Heart right ventricle (tissue), 16 donors: ENCODE measurements around the gene PID1. TPM values are rescaled to one million over a fixed set of nuclear protein-coding genes. Genes with fewer than 3 reads are reported as not detected.

Source experiments
- ATAC-seq, 8 donors: fragments of 200-7000 bp; cut with Tn5 transposase; one replicate each; pipeline ENCODE4 v1.9.1; 2020; ENCODE audit warnings: mild to moderate bottlenecking in 8 of 8, moderate library complexity in 8 of 8, moderate number of reproducible peaks in 1 of 8
- DNase-seq, 2 donors: peaks; one replicate each; pipeline ENCODE4 v3.0.0-alpha.2; 2020
- H3K27ac ChIP-seq, 10 donors: fragments of 200-600 bp; sonication (generic) in 2 of 10; one replicate each; pipeline versions ENCODE4 v1.5.0 to v1.8.0; 2020 to 2022; ENCODE audit warnings: mild to moderate bottlenecking in 3 of 10
- H3K27me3 ChIP-seq, 7 donors: fragments of 200-600 bp; one replicate each; pipeline ENCODE4 v1.8.0; 2021 to 2022; ENCODE audit warnings: mild to moderate bottlenecking in 2 of 7
- H3K36me3 ChIP-seq, 9 donors: fragments of 200-600 bp; sonication (generic) in 1 of 9; one replicate each; pipeline versions ENCODE4 v1.5.0 to v1.8.0; 2020 to 2022; ENCODE audit warnings: mild to moderate bottlenecking in 2 of 9
- H3K4me1 ChIP-seq, 9 donors: fragments of 200-600 bp; sonication (generic) in 1 of 9; one replicate each; pipeline versions ENCODE4 v1.5.0 to v1.8.0; 2020 to 2022; ENCODE audit warnings: mild to moderate bottlenecking in 4 of 9
- H3K4me3 ChIP-seq, 10 donors: fragments of 200-600 bp; sonication (generic) in 2 of 10; one replicate each; pipeline versions ENCODE4 v1.5.0 to v1.8.0; 2020 to 2022; ENCODE audit warnings: mild to moderate bottlenecking in 7 of 10, moderate library complexity in 2 of 10
- H3K9me3 ChIP-seq, 11 donors: fragments of 200-600 bp in 10 of 11; sonication (generic) in 2 of 11; one replicate each; pipeline versions ENCODE4 v1.5.0 to v1.8.0; 2013 to 2022; ENCODE audit warnings: mild to moderate bottlenecking in 2 of 11, control low read depth in 1 of 11, moderate library complexity in 1 of 11
- WGBS, 2 donors: extraction: QIAGEN DNeasy Blood & Tissue Kit; methylation state at CpG; one replicate each; pipeline ENCODE4 v1.1.7; 2013; ENCODE audit warnings: inconsistent platforms in 1 of 2; 5-methylcytosine and 5-hydroxymethylcytosine counted together
- intact Hi-C, 10 donors: fragments of 100-400 bp; cut with DNase I; formaldehyde crosslinking; loops; one replicate each; pipeline versions ENCODE4 v1.11.1 to v1.14.2; 2022
- long read RNA-seq, 3 donors: library from polyadenylated mRNA; unstranded; transcript quantifications; one replicate each; pipeline ENCODE4 v2.0.0, GENCODE V29; 2020 to 2021
- polyA plus RNA-seq, 2 donors: library from polyadenylated mRNA; stranded (reverse); fragments of 200-250 nt; gene quantifications; one replicate each; pipeline ENCODE4 v1.2.3, GENCODE V29; 2013
- total RNA-seq, 10 donors: library from RNA; stranded (reverse); fragmentation: NEBNext Ultra II Directional in 3 of 10; extraction: Animal tissue kit (Norgen Biotek cat#: 25700) in 3 of 10; gene quantifications; one replicate each; pipeline versions ENCODE4 v1.2.1 to v1.2.4, GENCODE V29; 2021 to 2023
- TF ChIP-seq, protein P1 (sequence below), 9 donors: fragments of 200-600 bp; sonication (generic) in 2 of 9; IDR thresholded peaks; one replicate each; pipeline versions ENCODE4 v1.5.0 to v1.8.0; 2021 to 2022; ENCODE audit warnings: antibody characterized with exemption in 9 of 9, mild to moderate bottlenecking in 5 of 9, moderate library complexity in 1 of 9
- donor health status: Arrhythmogenic right ventricular cardiomyopathy.
- donor health status: ischemic (EF 13 %, LVEDD 7.1; RV severe dilation, severe dysfunction).
- donor health status: healthy with polysubstance abuse.
- donor health status: DM: no; HTN: yes; CAD: no.
- donor health status: DM: no; HTN: no; CAD: no.
- donor health status: ischemic (EF 25% LVEDD 6.9; RV normal size, moderate dysfunction).
- donor health status: ischemic (EF 25% LVEDD 5.7; RV mildly dilated, moderate dysfunction).
- donor health status: healthy.
- donor health status: DM: yes; HTN: yes; CAD: no.
- donor health status: Ischemic cardiomyopathy.
- donor health status: ischemic (EF 35%, LVEDD 5.7; RV mildly dilated, moderate dysfunction).
- donor health status: nonischemic (EF 11% LVEDD 7.7; RV severe dilation, severe dysfunction).
- donor health status: DM: yes; HTN: yes; CAD: no.
- donor health status: PGD.
- donor health status: ischemic (EF 29% LVEDD 5.4; RV normal size, mild dysfunction).
- donor health status: nonischemic (EF 23%, LVEDD 6.1; RV moderate dilation, normal function).

Gene PID1
- total RNA-seq (10 to 100 TPM in 2 of 10 donors, 1 to 10 TPM in 8; 3.6 to 12.0 (median 6.1) TPM), polyA plus RNA-seq (10 to 100 TPM in 1 of 2 donors, 1 to 10 TPM in 1; 4.6 to 11.9 TPM)
- long read RNA-seq, donor 1, transcript PID1-203 (3 exons, 2,533 nt), result major isoform, 5 of 10 reads
- long read RNA-seq, donor 1, partial matches to known transcripts, result 0 of 10 reads
- long read RNA-seq, donor 1, other reads (novel, unspliced or antisense), result 4 of 10 reads
- long read RNA-seq, donor 2, transcript PID1-203 (3 exons, 2,533 nt), result major isoform, 15 of 19 reads
- long read RNA-seq, donor 2, partial matches to known transcripts, result 0 of 19 reads
- long read RNA-seq, donor 2, other reads (novel, unspliced or antisense), result 3 of 19 reads
- long read RNA-seq, donor 3, transcript PID1-203 (3 exons, 2,533 nt), result major isoform, 16 of 22 reads
- long read RNA-seq, donor 3, partial matches to known transcripts, result 0 of 22 reads
- long read RNA-seq, donor 3, other reads (novel, unspliced or antisense), result 6 of 22 reads

- Histone ChIP-seq H3K4me1 (peaks cover 0 to 23% (median 8%) of the 10 kb centered on the region in 9 donors), H3K27me3 (peaks cover 0 to 41% (median 10%) of the 10 kb centered on the region in 7 donors), H3K4me3 (peak within 1 kb of the TSS; percentile 19 to 89 (median 72)), H3K9me3 (no peaks in the 10 kb centered on the region), H3K27ac (peak within 1 kb of the TSS in 9 of 10 donors; percentile 58 to 82 (median 71)), H3K36me3 (no peaks in the 10 kb centered on the region)
- DNase-seq, result peak in 1 of 2 donors; percentile 48
- ATAC-seq, result peak; percentile 53 to 91 (median 76)
- intact Hi-C loops, result loop anchor here (5.0 to 10.0 kb wide), 9 partner anchors 133 to 1376 kb away; no protein-coding TSS in a partner anchor
- WGBS, 2 donors, result 3 to 4% methylated on average over 61 to 68 of the region's 68 CpGs
- TF ChIP-seq, protein P1, sequence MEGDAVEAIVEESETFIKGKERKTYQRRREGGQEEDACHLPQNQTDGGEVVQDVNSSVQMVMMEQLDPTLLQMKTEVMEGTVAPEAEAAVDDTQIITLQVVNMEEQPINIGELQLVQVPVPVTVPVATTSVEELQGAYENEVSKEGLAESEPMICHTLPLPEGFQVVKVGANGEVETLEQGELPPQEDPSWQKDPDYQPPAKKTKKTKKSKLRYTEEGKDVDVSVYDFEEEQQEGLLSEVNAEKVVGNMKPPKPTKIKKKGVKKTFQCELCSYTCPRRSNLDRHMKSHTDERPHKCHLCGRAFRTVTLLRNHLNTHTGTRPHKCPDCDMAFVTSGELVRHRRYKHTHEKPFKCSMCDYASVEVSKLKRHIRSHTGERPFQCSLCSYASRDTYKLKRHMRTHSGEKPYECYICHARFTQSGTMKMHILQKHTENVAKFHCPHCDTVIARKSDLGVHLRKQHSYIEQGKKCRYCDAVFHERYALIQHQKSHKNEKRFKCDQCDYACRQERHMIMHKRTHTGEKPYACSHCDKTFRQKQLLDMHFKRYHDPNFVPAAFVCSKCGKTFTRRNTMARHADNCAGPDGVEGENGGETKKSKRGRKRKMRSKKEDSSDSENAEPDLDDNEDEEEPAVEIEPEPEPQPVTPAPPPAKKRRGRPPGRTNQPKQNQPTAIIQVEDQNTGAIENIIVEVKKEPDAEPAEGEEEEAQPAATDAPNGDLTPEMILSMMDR (IDR thresholded peaks at IDR 0.05), result no peak
Observed at GRCh38 chr2:229270551-229271410, at the start of gene PID1. TSS of gene PID1 (minus strand) at chr2:229271287. CDS start at chr2:229271043, 244 bp downstream.

DNA sequence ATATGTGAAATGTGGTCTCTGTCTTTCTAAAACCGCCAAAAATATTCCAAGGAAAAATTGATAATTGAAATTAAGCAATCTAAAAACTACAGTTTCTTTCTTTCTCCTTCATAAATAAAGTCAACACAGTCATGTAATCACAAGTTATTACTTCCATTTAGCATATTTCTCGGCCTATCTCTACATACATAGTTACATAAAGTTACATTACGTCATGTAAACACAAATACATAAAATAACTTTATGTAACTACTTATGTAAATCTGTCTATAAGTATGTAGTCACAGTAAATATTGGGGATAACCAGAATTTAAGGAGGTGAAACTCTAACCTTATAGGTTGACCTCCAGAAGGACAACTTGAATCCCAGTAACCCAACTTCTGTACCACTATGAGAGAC, 48.5 kb upstream of the PID1 start:
- DNase-seq (no peak), ATAC-seq (no peak)
- no peak overlapping the region for H3K4me3 ChIP-seq
- peaks cover 0 to 2% (median 0%) of the 10 kb centered on the region in 11 donors for H3K9me3 ChIP-seq
- 93 to 94% methylated on average over 3 of the region's 3 CpGs for WGBS, 2 donors
- H3K36me3 ChIP-seq, result no peaks in the 10 kb centered on the region
- TF ChIP-seq, protein P1 (IDR thresholded peaks at IDR 0.05), result no peak
- intact Hi-C loops, result no loop called here
- H3K27ac ChIP-seq, result no peak overlapping the region
- H3K27me3 ChIP-seq, result no peaks in the 10 kb centered on the region
- peaks cover 0 to 2% (median 0%) of the 10 kb centered on the region in 9 donors for H3K4me1 ChIP-seq

DNA sequence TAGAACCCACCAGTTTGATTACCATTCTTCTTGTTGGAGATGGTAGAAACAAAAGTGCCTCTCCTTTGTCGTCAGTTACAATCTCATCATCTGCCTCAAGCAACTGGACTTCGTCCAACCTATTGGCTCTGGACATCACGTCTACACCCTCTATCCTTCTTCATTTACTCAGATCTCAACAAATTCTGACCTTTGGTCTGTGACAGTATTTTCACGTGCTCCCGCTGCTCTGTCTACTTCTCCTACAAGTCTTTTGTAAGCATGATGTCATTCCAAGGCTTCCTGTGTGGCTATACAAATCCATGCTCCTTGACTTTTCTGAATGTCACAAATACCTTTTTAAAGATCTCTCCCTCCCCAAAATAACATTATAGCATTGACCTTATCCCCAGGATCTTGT, 43.0 kb upstream of the PID1 start:
- peaks cover 0 to 2% (median 0%) of the 10 kb centered on the region in 11 donors for H3K9me3 ChIP-seq
- 53 to 61% methylated on average over 5 of the region's 5 CpGs for WGBS, 2 donors
- no peaks in the 10 kb centered on the region for H3K27me3 ChIP-seq
- intact Hi-C loops, result no loop called here
- TF ChIP-seq, protein P1 (IDR thresholded peaks at IDR 0.05), result no peak
- no peaks in the 10 kb centered on the region for H3K36me3 ChIP-seq
- peaks cover 0 to 27% (median 4%) of the 10 kb centered on the region in 9 donors for H3K4me1 ChIP-seq
- peak overlapping the region in 6 of 10 donors; percentile 13 to 63 (median 60) for H3K27ac ChIP-seq
- ATAC-seq (peak in 3 of 8 donors; percentile 5 to 19 (median 19)), DNase-seq (no peak)
- no peak overlapping the region for H3K4me3 ChIP-seq

DNA sequence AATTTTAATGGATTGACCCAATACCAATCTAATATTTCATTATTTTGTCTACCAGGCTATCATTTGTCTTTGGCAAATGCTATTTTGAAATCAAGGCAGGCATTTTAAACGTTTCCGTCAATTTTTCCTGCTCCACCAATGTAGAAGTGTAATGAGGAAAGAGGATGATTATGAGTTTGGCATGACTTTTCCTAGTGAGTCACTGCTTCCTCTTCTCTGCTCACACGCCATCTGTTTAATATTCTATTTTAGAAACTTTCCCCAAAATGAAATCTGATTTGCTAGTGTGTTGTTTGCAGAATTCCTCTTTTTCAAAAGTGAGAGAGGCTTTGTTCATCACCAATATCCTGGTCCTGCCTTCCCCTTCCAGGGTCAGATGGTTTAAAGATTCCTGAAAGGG, 42.5 kb upstream of the PID1 start:
- peaks cover 0 to 2% (median 0%) of the 10 kb centered on the region in 11 donors for H3K9me3 ChIP-seq
- no peaks in the 10 kb centered on the region for H3K27me3 ChIP-seq
- TF ChIP-seq, protein P1 (IDR thresholded peaks at IDR 0.05), result no peak
- H3K4me3 ChIP-seq, result no peak overlapping the region
- 42 to 50% methylated on average over 3 of the region's 3 CpGs for WGBS, 2 donors
- H3K36me3 ChIP-seq, result no peaks in the 10 kb centered on the region
- ATAC-seq, result peak in 7 of 8 donors; percentile 65 to 89 (median 80)
- intact Hi-C loops, result no loop called here
- H3K27ac ChIP-seq, result peak overlapping the region in 7 of 10 donors; percentile 13 to 63 (median 57)
- no peak for DNase-seq
- H3K4me1 ChIP-seq, result peaks cover 0 to 27% (median 4%) of the 10 kb centered on the region in 9 donors
